H9 (cell line): ENCODE measurements around the gene SFR1. TPM values are rescaled to one million over a fixed set of nuclear protein-coding genes. Genes with fewer than 3 reads are reported as not detected.

Experiments
- DNase-seq: peaks from one replicate; pipeline ENCODE4 v3.0.0-alpha.2; 2017
- H2AFZ ChIP-seq: one replicate; pipeline ENCODE4 v1.6.1; 2013; ENCODE audit warnings: mild to moderate bottlenecking, low read length, control low read depth, moderate library complexity
- H2AK5ac ChIP-seq: 2 replicates; pipeline ENCODE4 v1.6.1; 2013; ENCODE audit warnings: low read length, control low read depth, mixed read lengths; ENCODE audit not compliant: insufficient read length
- H2BK120ac ChIP-seq: one replicate; pipeline ENCODE4 v1.6.1; 2013; ENCODE audit warnings: low read depth, mild to moderate bottlenecking, low read length, control low read depth, inconsistent platforms; ENCODE audit not compliant: poor library complexity, severe bottlenecking
- H2BK12ac ChIP-seq: 2 replicates; pipeline ENCODE4 v1.6.1; 2013; ENCODE audit warnings: low read length, control low read depth, mixed read lengths, low read depth; ENCODE audit not compliant: insufficient read length
- H2BK15ac ChIP-seq: 2 replicates; pipeline ENCODE4 v1.6.1; 2013; ENCODE audit warnings: low read depth, low read length, control low read depth
- H2BK20ac ChIP-seq: one replicate; pipeline ENCODE4 v1.6.1; 2013; ENCODE audit warnings: low read depth, mild to moderate bottlenecking, low read length, control low read depth, inconsistent platforms; ENCODE audit not compliant: poor library complexity, severe bottlenecking
- H2BK5ac ChIP-seq: 2 replicates; pipeline ENCODE4 v1.6.1; 2013; ENCODE audit warnings: low read length, control low read depth, mixed read lengths; ENCODE audit not compliant: insufficient read length
- H3K14ac ChIP-seq: 2 replicates; pipeline ENCODE4 v1.6.1; 2013; ENCODE audit warnings: low read length, control low read depth; ENCODE audit not compliant: insufficient read depth
- H3K18ac ChIP-seq: 2 replicates; pipeline ENCODE4 v1.6.1; 2013; ENCODE audit warnings: low read depth, mild to moderate bottlenecking, mixed read lengths, low read length, control low read depth; ENCODE audit not compliant: insufficient read length
- H3K23ac ChIP-seq: 2 replicates; pipeline ENCODE4 v1.6.1; 2013; ENCODE audit warnings: low read length, control low read depth, mixed read lengths, low read depth; ENCODE audit not compliant: insufficient read length
- H3K23me2 ChIP-seq: 2 replicates; pipeline ENCODE4 v1.6.1; 2013; ENCODE audit warnings: low read depth, mild to moderate bottlenecking, mixed read lengths, low read length, control low read depth; ENCODE audit not compliant: insufficient read length, poor library complexity, severe bottlenecking
- H3K27ac ChIP-seq: 2 replicates; pipeline ENCODE4 v1.5.1; 2013; ENCODE audit warnings: low read length, control low read depth, mixed read lengths, low read depth; ENCODE audit not compliant: insufficient read length
- H3K27me3 ChIP-seq: 2 replicates; pipeline ENCODE4 v1.6.1; 2013; ENCODE audit warnings: low read length, control low read depth, inconsistent platforms; ENCODE audit not compliant: insufficient read depth
- H3K4ac ChIP-seq: 2 replicates; pipeline ENCODE4 v1.6.1; 2013; ENCODE audit warnings: low read depth, mild to moderate bottlenecking, control low read depth, inconsistent platforms, low read length, moderate library complexity
- H3K4me1 ChIP-seq: 2 replicates; pipeline ENCODE4 v1.6.1; 2013; ENCODE audit warnings: low read length, control low read depth, inconsistent platforms; ENCODE audit not compliant: insufficient read depth
- H3K4me2 ChIP-seq: 2 replicates; pipeline ENCODE4 v1.6.1; 2013; ENCODE audit warnings: low read length, control low read depth, mixed read lengths; ENCODE audit not compliant: insufficient read length, insufficient read depth
- H3K56ac ChIP-seq: 2 replicates; pipeline ENCODE4 v1.6.1; 2013; ENCODE audit warnings: low read depth, mild to moderate bottlenecking, mixed read lengths, low read length, control low read depth; ENCODE audit not compliant: insufficient read length
- H3K79me1 ChIP-seq: 2 replicates; pipeline ENCODE4 v1.6.1; 2013; ENCODE audit warnings: low read depth, mild to moderate bottlenecking, moderate library complexity, low read length, control low read depth, inconsistent platforms; ENCODE audit not compliant: insufficient read depth, poor library complexity, severe bottlenecking
- H3K79me2 ChIP-seq: 2 replicates; pipeline ENCODE4 v1.6.1; 2013; ENCODE audit warnings: low read length, control low read depth, inconsistent platforms; ENCODE audit not compliant: insufficient read depth
- H3K9ac ChIP-seq: 2 replicates; pipeline ENCODE4 v1.6.1; 2013; ENCODE audit warnings: low read length, control low read depth, mixed read lengths; ENCODE audit not compliant: insufficient read length; ENCODE audit errors: extremely low read depth
- H3K9me3 ChIP-seq: one replicate; pipeline ENCODE4 v1.6.1; 2013; ENCODE audit warnings: low read depth, low read length, inconsistent platforms; ENCODE audit not compliant: control insufficient read depth
- H3T11ph ChIP-seq: one replicate; pipeline ENCODE4 v1.6.1; 2013; ENCODE audit warnings: mild to moderate bottlenecking, low read length, control low read depth, inconsistent platforms
- H4K20me1 ChIP-seq: one replicate; pipeline ENCODE4 v1.6.1; 2013; ENCODE audit not compliant: control insufficient read depth, insufficient read length, insufficient read depth
- H4K5ac ChIP-seq: 2 replicates; pipeline ENCODE4 v1.6.1; 2013; ENCODE audit warnings: low read depth, mild to moderate bottlenecking, mixed read lengths, low read length, control low read depth; ENCODE audit not compliant: insufficient read length
- H4K8ac ChIP-seq: replicated peaks from 2 replicates; pipeline ENCODE4 v1.6.1; 2013; ENCODE audit warnings: low read length, control low read depth, mixed read lengths, low read depth; ENCODE audit not compliant: insufficient read length
- H4K91ac ChIP-seq: 2 replicates; pipeline ENCODE4 v1.6.1; 2013; ENCODE audit warnings: low read depth, mild to moderate bottlenecking, moderate library complexity, mixed read lengths, low read length, control low read depth; ENCODE audit not compliant: insufficient read length
- H3K27ac Mint-ChIP-seq, 3 experiments: 2 replicates in 2 of 3; 3 replicates in 1 of 3; pipeline ENCODE4 v1.8.0; 2020 to 2021; ENCODE audit warnings: mixed read lengths in 3 of 3, mild to moderate bottlenecking in 1 of 3, moderate library complexity in 1 of 3
- H3K27me3 Mint-ChIP-seq: 2 replicates; pipeline ENCODE4 v1.8.0; 2021; ENCODE audit warnings: low read depth, mild to moderate bottlenecking, moderate library complexity, mixed read lengths
- H3K36me3 Mint-ChIP-seq, 3 experiments: 2 replicates in 2 of 3; 3 replicates in 1 of 3; pipeline ENCODE4 v1.8.0; 2020 to 2021; ENCODE audit warnings: low read depth in 3 of 3, mixed read lengths in 3 of 3; ENCODE audit not compliant: insufficient read depth in 1 of 3
- H3K4me1 Mint-ChIP-seq, 2 experiments: 2 replicates each; pipeline ENCODE4 v1.8.0; 2020; ENCODE audit warnings: mixed read lengths in 2 of 2
- H3K4me3 Mint-ChIP-seq, 2 experiments: 2 replicates in 1 of 2; 3 replicates in 1 of 2; pipeline ENCODE4 v1.8.0; 2020 to 2021; ENCODE audit warnings: mild to moderate bottlenecking in 2 of 2, mixed read lengths in 2 of 2, moderate library complexity in 1 of 2
- H3K9me3 Mint-ChIP-seq, 2 experiments: 2 replicates in 1 of 2; 3 replicates in 1 of 2; pipeline ENCODE4 v1.8.0; 2020; ENCODE audit warnings: mild to moderate bottlenecking in 2 of 2, mixed read lengths in 2 of 2, moderate library complexity in 1 of 2
- WGBS: extraction: QIAGEN DNeasy Blood & Tissue Kit; methylation state at CpG from one replicate; pipeline ENCODE4 v1.1.7; 2013; ENCODE audit warnings: missing lambda C conversion rate, low lambda C conversion rate, mixed read lengths; ENCODE audit not compliant: insufficient read length; ENCODE audit errors: extremely low coverage; 5-methylcytosine and 5-hydroxymethylcytosine counted together
- total RNA-seq: library from RNA; stranded (reverse); gene quantifications from 2 replicates; pipeline ENCODE4 v1.2.1, GENCODE V29; 2021
- TF ChIP-seq, protein P1 (sequence below): fragments of 200-600 bp; sonication (generic); conservative IDR thresholded peaks from 3 replicates; pipeline ENCODE4 v1.8.0; 2021; ENCODE audit warnings: antibody characterized with exemption, mild to moderate bottlenecking

SFR1 gene
- total RNA-seq, 1 experiment from 2014 or later: 6.5 TPM

DNA sequence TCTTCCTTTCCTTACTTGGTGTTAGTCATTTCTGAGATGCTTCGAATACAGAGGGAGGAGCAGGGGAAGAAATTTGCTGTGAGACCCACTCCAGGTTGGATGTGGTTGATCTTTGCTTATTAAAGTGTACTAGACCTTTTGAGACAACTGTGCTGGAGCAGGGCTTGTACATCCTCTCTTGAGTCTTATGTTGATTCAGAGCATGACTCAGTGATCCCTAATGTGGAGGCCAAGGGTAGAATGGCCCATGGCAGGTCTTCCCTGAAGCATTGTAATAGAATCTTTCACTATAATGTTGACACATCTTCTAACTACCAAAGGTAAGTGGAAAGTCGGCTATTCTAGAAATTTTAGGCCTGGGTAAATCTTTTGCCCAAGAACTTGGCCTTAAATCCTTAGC is 17.0 kb upstream of the SFR1 start:
- H2BK5ac ChIP-seq: no peak overlapping the region
- H2AFZ ChIP-seq: no peak overlapping the region
- WGBS: no CpG with 5 or more reads among the region's 2 CpGs

More for the DNA sequence above, 17.0 kb upstream of the SFR1 start:
- Histone ChIP-seq H3K23ac (no peak overlapping the region), H2BK12ac (no peak overlapping the region), H3K23me2 (no peaks in the 10 kb centered on the region), H4K91ac (no peak overlapping the region), H3K27ac (no peak overlapping the region), H3K27me3 (no peaks in the 10 kb centered on the region), H4K8ac (no peak overlapping the region), H2AK5ac (no peak overlapping the region), H3K4me2 (no peak overlapping the region), H3K4me1 (no peaks in the 10 kb centered on the region; the same call in 1 of the 2 replicates), H3K9me3 (no peaks in the 10 kb centered on the region), H4K20me1 (no peaks in the 10 kb centered on the region), H4K5ac (no peak overlapping the region), H3K9ac (no peak overlapping the region), H3K14ac (no peak overlapping the region), H2BK20ac (no peak overlapping the region), H3T11ph (no peak overlapping the region), H3K79me1 (no peaks in the 10 kb centered on the region), H2BK120ac (no peak overlapping the region), H3K18ac (no peak overlapping the region), H2BK15ac (no peak overlapping the region), H3K79me2 (no peaks in the 10 kb centered on the region), H3K56ac (no peak overlapping the region), H3K4ac (no peak overlapping the region)
- H3K27ac Mint-ChIP-seq: no peak overlapping the region
- H3K4me1 Mint-ChIP-seq: peaks cover 6 to 14% of the 10 kb centered on the region in 2 experiments
- TF ChIP-seq, protein P1, sequence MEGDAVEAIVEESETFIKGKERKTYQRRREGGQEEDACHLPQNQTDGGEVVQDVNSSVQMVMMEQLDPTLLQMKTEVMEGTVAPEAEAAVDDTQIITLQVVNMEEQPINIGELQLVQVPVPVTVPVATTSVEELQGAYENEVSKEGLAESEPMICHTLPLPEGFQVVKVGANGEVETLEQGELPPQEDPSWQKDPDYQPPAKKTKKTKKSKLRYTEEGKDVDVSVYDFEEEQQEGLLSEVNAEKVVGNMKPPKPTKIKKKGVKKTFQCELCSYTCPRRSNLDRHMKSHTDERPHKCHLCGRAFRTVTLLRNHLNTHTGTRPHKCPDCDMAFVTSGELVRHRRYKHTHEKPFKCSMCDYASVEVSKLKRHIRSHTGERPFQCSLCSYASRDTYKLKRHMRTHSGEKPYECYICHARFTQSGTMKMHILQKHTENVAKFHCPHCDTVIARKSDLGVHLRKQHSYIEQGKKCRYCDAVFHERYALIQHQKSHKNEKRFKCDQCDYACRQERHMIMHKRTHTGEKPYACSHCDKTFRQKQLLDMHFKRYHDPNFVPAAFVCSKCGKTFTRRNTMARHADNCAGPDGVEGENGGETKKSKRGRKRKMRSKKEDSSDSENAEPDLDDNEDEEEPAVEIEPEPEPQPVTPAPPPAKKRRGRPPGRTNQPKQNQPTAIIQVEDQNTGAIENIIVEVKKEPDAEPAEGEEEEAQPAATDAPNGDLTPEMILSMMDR: no peak
- H3K36me3 Mint-ChIP-seq: no peaks in the 10 kb centered on the region
- no peak overlapping the region for H3K4me3 Mint-ChIP-seq
- peaks cover 3% of the 10 kb centered on the region; the same call in 1 of the 2 replicates for H3K27me3 Mint-ChIP-seq
- DNase-seq: no peak
- no peaks in the 10 kb centered on the region for H3K9me3 Mint-ChIP-seq
